GM12872 (cell line): Measurements from ENCODE around the gene MYPN.
A peak's percentile ranks its signal among the peaks of the same experiment; 100 is the strongest.

ENCODE experiments used
- TF ChIP-seq, protein P1 (sequence below): IDR thresholded peaks from 3 replicates; pipeline ENCODE4 v1.5.1; 2011; ENCODE audit warnings: low read depth, mild to moderate bottlenecking, low read length, moderate library complexity; ENCODE audit not compliant: insufficient read depth

The MYPN gene

DNA sequence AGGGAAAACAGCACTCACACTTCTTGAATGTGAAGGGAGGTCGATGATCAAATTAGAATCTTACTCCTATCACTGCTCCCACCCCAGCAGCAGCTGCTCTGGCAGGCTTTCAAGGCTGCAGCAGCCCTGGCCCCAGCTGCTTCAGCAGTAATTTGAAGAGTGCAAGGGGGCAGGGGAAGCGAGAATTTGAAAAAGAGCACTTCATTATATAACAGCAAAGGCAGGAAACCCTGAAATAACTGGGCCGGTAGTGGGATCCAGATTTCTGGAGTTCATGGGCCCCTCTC, 44.9 kb downstream of the MYPN start:
- TF ChIP-seq, protein P1, sequence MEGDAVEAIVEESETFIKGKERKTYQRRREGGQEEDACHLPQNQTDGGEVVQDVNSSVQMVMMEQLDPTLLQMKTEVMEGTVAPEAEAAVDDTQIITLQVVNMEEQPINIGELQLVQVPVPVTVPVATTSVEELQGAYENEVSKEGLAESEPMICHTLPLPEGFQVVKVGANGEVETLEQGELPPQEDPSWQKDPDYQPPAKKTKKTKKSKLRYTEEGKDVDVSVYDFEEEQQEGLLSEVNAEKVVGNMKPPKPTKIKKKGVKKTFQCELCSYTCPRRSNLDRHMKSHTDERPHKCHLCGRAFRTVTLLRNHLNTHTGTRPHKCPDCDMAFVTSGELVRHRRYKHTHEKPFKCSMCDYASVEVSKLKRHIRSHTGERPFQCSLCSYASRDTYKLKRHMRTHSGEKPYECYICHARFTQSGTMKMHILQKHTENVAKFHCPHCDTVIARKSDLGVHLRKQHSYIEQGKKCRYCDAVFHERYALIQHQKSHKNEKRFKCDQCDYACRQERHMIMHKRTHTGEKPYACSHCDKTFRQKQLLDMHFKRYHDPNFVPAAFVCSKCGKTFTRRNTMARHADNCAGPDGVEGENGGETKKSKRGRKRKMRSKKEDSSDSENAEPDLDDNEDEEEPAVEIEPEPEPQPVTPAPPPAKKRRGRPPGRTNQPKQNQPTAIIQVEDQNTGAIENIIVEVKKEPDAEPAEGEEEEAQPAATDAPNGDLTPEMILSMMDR, result no peak

DNA sequence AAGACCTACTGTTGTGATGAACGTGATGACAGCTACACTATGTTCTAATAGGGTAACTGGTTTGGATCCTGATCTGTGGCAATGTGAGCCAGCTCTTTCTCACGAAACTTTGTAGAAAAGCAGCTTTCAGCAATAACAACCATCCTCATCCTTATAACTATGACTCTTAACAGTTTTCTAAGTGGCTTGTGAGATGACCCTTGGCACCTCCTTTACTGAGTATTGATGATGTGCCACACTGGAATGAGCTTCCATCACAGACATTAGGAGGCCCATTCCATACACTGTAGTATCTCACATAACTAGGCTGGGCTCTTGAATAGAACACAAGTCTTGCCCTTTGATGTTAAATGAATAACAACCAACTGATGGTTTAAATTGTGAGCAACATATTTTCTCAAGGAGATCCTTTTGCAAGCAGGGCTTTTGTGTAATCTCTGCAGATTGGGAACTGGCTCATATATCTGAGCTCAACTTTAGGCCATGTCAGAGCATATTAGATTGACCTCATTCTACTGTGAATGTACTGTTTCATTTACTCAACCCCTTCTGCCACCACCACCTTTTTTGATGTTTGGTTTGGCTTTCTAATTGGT, 46.4 kb downstream of the MYPN start:
- TF ChIP-seq, protein P1, result no peak

DNA sequence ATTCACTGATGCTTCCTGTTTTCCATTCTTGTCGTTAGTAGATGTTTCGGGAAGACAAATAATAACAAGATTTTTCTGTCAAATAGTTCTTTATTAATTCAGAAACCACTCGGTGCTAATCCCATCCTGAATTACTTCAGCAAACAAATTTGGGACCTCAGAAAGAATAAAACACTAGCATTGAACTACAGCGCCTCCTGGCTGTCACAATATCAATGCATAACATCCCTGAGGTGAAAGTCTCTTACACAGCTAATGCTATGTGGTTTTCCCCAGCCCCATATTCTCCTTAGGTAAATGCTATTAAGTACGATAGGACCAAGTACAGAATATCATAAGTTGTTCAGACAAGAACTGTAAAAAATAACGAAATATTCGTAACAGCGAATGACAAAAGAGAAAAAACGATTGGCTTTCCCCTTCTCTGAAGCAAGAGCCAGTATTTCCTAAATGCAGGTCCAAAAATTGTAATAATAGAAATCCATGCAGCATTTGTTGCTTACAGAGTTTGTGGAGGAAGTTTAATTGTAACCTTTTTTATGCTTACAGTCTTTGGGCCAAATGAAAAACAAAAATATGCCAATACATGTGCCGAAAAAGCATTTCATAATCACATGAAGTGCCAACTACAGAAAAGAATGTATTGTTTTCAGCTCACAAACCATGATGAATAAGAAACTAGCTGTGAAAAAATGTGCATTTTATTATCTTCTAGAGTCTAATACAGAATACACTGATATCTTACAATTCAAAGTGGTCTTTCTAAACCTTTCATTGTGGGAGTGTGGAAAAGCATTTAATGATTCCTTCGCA, 47.3 kb downstream of the MYPN start:
- TF ChIP-seq, protein P1, result peak; percentile 76

DNA sequence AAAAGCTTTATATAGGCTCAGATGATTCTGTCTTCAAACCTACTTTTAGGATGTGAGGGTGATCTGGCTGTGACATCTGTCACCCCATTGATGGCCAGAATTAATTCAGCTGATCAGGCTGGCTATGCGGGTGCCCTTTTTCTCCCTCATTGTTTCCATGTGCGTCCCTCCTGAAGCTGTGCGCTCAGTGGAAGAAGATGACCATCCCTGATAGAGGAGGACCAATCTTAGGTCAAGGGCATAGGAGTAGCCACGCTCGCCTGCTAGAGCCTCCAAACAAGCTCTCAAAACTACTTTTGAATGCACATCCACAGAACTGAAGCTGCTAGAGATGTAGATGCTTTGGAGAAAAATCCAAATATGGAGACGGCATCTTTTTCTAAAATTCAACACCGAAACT, 48.7 kb downstream of the MYPN start:
- TF ChIP-seq, protein P1, result no peak

DNA sequence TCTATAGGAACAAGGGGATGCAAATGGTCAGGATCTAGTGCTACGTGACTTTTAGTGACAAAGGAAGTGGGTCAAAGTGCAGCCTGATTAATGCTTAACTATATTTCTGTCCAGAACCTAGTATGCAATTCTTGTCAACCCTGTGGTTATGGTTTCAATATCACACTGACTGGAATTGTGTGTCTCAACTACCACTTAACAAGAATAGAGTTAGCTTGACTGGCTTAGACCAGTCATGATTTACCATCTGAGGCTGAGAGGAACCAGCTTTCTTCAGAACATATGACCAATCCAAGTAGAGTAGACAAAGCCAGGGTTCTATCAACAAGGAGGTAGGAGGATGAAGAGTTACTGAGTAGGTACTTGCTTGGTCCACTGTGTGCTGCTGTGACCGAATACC, 54.4 kb downstream of the MYPN start:
- TF ChIP-seq, protein P1, result no peak

DNA sequence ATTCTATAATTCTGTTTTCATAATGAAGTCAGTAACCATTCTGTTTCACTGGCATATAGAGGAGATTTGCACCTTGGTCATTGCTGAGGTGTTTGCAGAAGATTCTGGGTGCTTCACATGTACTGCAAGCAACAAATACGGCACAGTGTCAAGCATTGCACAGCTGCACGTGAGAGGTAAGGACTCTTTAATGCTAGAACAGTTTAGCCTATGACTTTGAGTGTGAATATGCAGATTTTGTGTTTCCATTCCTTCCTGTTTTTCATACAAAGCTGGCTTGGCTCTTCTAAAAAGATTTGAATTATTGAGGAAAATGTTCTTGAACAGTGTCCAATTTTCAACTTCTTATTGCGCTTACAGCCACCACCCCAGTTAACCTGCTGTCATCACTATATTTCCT, 56.4 kb downstream of the MYPN start:
- TF ChIP-seq, protein P1, result no peak

DNA sequence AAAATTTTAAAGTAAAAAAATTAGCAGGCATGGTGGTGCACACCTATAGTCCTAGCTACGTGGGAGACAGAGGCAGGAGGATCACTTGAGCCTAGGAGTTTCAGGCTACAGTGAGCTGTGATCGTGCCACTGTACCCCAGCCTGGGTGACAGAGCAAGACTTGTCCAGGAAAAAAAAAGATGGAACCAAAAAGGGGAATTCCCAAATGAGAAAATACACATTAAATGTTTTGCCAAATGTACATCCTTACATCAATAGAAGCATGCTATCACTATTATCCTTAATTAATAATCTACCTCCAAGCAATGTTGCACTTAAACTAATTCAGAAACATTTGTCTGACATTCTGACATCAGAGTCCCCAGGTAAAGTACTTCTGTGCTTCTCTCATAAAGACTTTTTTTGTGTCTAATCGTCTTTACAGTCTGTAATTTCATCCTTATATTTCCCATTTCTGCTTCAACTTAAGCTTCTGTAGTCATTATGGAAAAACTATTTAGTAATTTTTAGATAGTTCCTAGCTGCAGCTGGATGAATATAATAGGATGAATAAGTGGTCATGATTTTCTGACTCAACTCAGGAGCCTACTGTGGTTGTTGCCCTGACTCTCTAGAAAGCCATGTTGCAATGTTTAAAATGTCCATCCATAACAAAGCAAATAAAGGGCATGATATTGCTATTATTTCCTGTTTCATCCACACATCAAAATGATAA, 57.7 kb downstream of the MYPN start:
- TF ChIP-seq, protein P1, result no peak
